OCI-LY1 (cell line): ENCODE measurements around the gene FADS2.

Experiments used
- H2AFZ ChIP-seq: fragments of 200-600 bp; sonication (generic), shearing (Covaris generic); 2 replicates; pipeline ENCODE4 v1.6.0; 2014; ENCODE audit warnings: antibody characterized with exemption, mild to moderate bottlenecking, low read length
- H3F3A ChIP-seq: fragments of 200-600 bp; sonication (generic), shearing (Covaris generic); 2 replicates; pipeline ENCODE4 v1.6.0; 2014; ENCODE audit warnings: mild to moderate bottlenecking, antibody characterized with exemption, low read length, moderate library complexity; ENCODE audit not compliant: insufficient read depth
- H3K27ac ChIP-seq: fragments of 200-600 bp; sonication (generic); 2 replicates; pipeline ENCODE4 v1.5.1; 2014; ENCODE audit warnings: low read length, mixed run types, mild to moderate bottlenecking, low read depth; ENCODE audit not compliant: poor library complexity, severe bottlenecking
- H3K27me3 ChIP-seq: fragments of 200-600 bp; sonication (generic); 2 replicates; pipeline ENCODE4 v1.6.0; 2014; ENCODE audit warnings: antibody characterized with exemption, mild to moderate bottlenecking, low read length, moderate library complexity; ENCODE audit not compliant: insufficient read depth
- H3K36me3 ChIP-seq: fragments of 200-600 bp; sonication (generic); 2 replicates; pipeline ENCODE4 v1.6.1; 2014; ENCODE audit warnings: mild to moderate bottlenecking, antibody characterized with exemption, low read length, moderate library complexity, mixed read lengths; ENCODE audit not compliant: insufficient read depth
- H3K4me1 ChIP-seq: fragments of 200-600 bp; sonication (generic); 2 replicates; pipeline ENCODE4 v1.5.1; 2014; ENCODE audit warnings: mild to moderate bottlenecking, low read length, moderate library complexity; ENCODE audit not compliant: insufficient read depth, severe bottlenecking
- H3K4me2 ChIP-seq: fragments of 200-600 bp; sonication (generic), shearing (Covaris generic); 2 replicates; pipeline ENCODE4 v1.6.1; 2014; ENCODE audit warnings: low read length
- H3K4me3 ChIP-seq: fragments of 200-600 bp; sonication (generic); 2 replicates; pipeline ENCODE4 v1.5.1; 2014; ENCODE audit warnings: low read length, low read depth, mild to moderate bottlenecking, mixed read lengths; ENCODE audit not compliant: poor library complexity, severe bottlenecking
- H3K79me2 ChIP-seq: fragments of 200-600 bp; shearing (Covaris generic); 2 replicates; pipeline ENCODE4 v1.6.1; 2016; ENCODE audit warnings: mixed run types, low read length, mixed read lengths; ENCODE audit not compliant: insufficient read depth
- H3K9ac ChIP-seq: fragments of 200-600 bp; sonication (generic), shearing (Covaris generic); 2 replicates; pipeline ENCODE4 v1.6.1; 2014; ENCODE audit warnings: mild to moderate bottlenecking, low read length, mixed read lengths
- H3K9me2 ChIP-seq: fragments of 200-600 bp; sonication (generic), shearing (Covaris generic); 2 replicates; pipeline ENCODE4 v1.6.1; 2014; ENCODE audit warnings: low read depth, mild to moderate bottlenecking, low read length, mixed read lengths
- H3K9me3 ChIP-seq: fragments of 200-600 bp; shearing (Covaris generic); 2 replicates; pipeline ENCODE4 v1.6.1; 2014; ENCODE audit warnings: low read length, mixed read lengths
- H4K20me1 ChIP-seq: fragments of 200-600 bp; sonication (generic), shearing (Covaris generic); 2 replicates; pipeline ENCODE4 v1.6.0; 2016; ENCODE audit warnings: mild to moderate bottlenecking, low read length; ENCODE audit not compliant: insufficient read depth
- EZH2 ChIP-seq: fragments of 200-600 bp; sonication (generic), shearing (Covaris generic); IDR thresholded peaks from 2 replicates; pipeline ENCODE4 v1.8.0; 2017; ENCODE audit warnings: borderline replicate concordance, mixed run types, mild to moderate bottlenecking, antibody characterized with exemption, low read length, moderate library complexity, mixed read lengths
- TF ChIP-seq, protein P1 (sequence below): fragments of 200-600 bp; sonication (generic), shearing (Covaris generic); IDR thresholded peaks from 2 replicates; pipeline ENCODE4 v1.5.1; 2017; ENCODE audit warnings: mild to moderate bottlenecking, antibody characterized with exemption, low read length, moderate library complexity, mixed read lengths

Gene FADS2

DNA sequence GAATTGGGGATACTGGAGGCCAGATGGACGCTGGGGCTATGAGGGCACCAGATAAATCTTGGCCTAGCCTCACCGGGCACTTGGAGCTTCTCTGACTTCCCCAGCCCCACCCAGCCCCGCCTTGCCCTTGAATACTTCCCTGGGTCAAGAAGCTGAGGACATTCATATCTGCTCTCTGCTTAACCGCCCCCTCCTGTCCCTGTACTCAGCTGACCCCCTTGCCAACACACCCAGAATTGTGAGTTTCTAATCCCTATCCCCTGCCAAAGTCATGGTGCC is 41.3 kb downstream of the FADS2 start:
- Histone ChIP-seq H3K9me3 (no peaks in the 10 kb centered on the region), H3K36me3 (peaks cover 18% of the 10 kb centered on the region), H3K4me1 (peaks cover 5% of the 10 kb centered on the region), H3K27ac (no peak overlapping the region), H3K4me3 (no peak overlapping the region), H2AFZ (no peak overlapping the region), H3K79me2 (no peaks in the 10 kb centered on the region), H3K9ac (no peak overlapping the region), H3K4me2 (no peak overlapping the region), H3K27me3 (no peaks in the 10 kb centered on the region; the same call in 1 of the 2 replicates), H4K20me1 (no peaks in the 10 kb centered on the region), H3K9me2 (no peaks in the 10 kb centered on the region), H3F3A (no peaks in the 10 kb centered on the region)
- TF ChIP-seq, protein P1, sequence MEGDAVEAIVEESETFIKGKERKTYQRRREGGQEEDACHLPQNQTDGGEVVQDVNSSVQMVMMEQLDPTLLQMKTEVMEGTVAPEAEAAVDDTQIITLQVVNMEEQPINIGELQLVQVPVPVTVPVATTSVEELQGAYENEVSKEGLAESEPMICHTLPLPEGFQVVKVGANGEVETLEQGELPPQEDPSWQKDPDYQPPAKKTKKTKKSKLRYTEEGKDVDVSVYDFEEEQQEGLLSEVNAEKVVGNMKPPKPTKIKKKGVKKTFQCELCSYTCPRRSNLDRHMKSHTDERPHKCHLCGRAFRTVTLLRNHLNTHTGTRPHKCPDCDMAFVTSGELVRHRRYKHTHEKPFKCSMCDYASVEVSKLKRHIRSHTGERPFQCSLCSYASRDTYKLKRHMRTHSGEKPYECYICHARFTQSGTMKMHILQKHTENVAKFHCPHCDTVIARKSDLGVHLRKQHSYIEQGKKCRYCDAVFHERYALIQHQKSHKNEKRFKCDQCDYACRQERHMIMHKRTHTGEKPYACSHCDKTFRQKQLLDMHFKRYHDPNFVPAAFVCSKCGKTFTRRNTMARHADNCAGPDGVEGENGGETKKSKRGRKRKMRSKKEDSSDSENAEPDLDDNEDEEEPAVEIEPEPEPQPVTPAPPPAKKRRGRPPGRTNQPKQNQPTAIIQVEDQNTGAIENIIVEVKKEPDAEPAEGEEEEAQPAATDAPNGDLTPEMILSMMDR, result no peak
- TF ChIP-seq EZH2, result no peak

DNA sequence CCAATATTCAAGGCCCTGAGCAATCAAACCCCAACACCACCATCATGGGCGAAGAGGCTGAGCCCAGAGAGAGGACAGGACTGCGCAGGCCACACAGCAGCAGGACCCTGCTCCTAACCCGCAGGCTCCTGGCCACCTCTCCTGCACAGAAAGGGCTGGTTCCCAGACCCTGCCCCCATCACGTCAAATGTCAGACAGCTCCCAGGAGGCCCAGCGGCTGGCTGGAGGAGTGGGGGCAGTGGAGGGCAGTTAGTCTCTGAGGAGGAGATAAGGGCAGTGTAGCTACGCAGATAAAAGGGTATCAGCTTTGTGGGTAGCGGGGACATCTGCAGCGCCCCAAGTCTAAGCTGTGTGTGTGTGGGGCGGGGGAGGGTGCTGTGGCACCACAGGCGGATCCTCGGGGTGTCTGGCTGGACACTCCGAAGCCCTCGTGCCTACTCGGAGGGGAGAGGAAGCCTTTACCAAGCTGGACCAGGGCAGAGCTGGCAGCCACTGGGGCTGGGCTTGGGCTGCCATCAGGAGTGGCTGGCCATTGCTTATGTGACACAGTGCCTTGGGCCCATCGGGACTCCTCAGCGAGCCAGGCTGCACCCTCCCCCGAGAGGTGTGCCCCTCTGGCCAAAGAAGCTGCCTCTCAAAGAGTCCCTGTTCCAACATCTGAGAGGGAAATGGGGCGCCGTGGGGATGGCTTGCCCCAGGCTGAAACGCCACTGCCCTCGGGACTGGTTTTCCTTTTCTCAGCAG is 41.8 kb downstream of the FADS2 start:
- Histone ChIP-seq H3K27me3 (no peaks in the 10 kb centered on the region; the same call in 1 of the 2 replicates), H3K9me3 (no peaks in the 10 kb centered on the region), H3K9ac (no peak overlapping the region), H4K20me1 (no peaks in the 10 kb centered on the region), H3K36me3 (peaks cover 12% of the 10 kb centered on the region), H3K4me1 (peaks cover 5% of the 10 kb centered on the region), H3K79me2 (no peaks in the 10 kb centered on the region), H3K4me3 (no peak overlapping the region), H3F3A (no peaks in the 10 kb centered on the region), H3K27ac (no peak overlapping the region), H3K9me2 (no peaks in the 10 kb centered on the region), H2AFZ (no peak overlapping the region), H3K4me2 (no peak overlapping the region)
- TF ChIP-seq EZH2, result no peak
- TF ChIP-seq, protein P1, result no peak

DNA sequence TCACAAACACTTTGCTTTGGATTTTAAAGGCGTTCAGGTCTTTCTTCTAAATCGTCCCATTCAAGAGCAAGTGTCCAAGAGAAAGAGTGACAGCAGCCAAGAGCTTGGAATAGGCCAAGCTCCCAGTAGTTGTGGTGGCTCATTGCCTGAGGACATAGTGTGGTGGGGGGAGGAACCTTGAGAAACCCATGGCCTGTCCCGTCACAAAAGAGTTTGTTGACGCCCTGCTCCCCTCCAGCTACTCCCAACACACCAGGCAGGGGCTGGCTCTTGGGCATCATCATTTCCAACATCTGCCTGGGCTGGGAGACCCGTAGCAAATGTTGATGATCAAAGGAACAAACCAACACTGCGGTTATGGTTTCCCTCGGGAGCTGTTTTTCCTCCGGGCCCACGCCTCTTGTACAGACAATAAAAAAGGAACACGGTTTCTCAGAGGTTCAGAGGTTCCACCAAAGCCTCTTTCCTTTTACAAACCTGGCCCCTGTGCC is 42.5 kb downstream of the FADS2 start:
- H3K4me3 ChIP-seq, result no peak overlapping the region
- H2AFZ ChIP-seq, result no peak overlapping the region
- no peaks in the 10 kb centered on the region for H3K79me2 ChIP-seq
- no peak overlapping the region for H3K27ac ChIP-seq
- peaks cover 7% of the 10 kb centered on the region for H3K4me1 ChIP-seq
- no peaks in the 10 kb centered on the region for H3K9me2 ChIP-seq
- no peaks in the 10 kb centered on the region for H3K9me3 ChIP-seq
- peaks cover 8% of the 10 kb centered on the region; the same call in 1 of the 2 replicates for H3K36me3 ChIP-seq
- no peaks in the 10 kb centered on the region for H3F3A ChIP-seq
- H3K27me3 ChIP-seq, result no peaks in the 10 kb centered on the region; the same call in 1 of the 2 replicates
- no peak for TF ChIP-seq EZH2
- TF ChIP-seq, protein P1, result no peak
- H3K9ac ChIP-seq, result no peak overlapping the region
- no peaks in the 10 kb centered on the region for H4K20me1 ChIP-seq
- H3K4me2 ChIP-seq, result no peak overlapping the region
